HK-2 (cell line): ENCODE data around the gene CNTD1.
"Not testable (repeated sequence)": the region's sequence is repeated elsewhere in the genome, so short reads cannot be mapped to it uniquely, and the experiment has no call there.

ENCODE experiments used
- DNase-seq: peaks from one replicate; pipeline ENCODE4 v3.0.0-alpha.2; 2018; ENCODE audit not compliant: unreplicated experiment

CNTD1 gene, protein sequence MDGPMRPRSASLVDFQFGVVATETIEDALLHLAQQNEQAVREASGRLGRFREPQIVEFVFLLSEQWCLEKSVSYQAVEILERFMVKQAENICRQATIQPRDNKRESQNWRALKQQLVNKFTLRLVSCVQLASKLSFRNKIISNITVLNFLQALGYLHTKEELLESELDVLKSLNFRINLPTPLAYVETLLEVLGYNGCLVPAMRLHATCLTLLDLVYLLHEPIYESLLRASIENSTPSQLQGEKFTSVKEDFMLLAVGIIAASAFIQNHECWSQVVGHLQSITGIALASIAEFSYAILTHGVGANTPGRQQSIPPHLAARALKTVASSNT

DNA sequence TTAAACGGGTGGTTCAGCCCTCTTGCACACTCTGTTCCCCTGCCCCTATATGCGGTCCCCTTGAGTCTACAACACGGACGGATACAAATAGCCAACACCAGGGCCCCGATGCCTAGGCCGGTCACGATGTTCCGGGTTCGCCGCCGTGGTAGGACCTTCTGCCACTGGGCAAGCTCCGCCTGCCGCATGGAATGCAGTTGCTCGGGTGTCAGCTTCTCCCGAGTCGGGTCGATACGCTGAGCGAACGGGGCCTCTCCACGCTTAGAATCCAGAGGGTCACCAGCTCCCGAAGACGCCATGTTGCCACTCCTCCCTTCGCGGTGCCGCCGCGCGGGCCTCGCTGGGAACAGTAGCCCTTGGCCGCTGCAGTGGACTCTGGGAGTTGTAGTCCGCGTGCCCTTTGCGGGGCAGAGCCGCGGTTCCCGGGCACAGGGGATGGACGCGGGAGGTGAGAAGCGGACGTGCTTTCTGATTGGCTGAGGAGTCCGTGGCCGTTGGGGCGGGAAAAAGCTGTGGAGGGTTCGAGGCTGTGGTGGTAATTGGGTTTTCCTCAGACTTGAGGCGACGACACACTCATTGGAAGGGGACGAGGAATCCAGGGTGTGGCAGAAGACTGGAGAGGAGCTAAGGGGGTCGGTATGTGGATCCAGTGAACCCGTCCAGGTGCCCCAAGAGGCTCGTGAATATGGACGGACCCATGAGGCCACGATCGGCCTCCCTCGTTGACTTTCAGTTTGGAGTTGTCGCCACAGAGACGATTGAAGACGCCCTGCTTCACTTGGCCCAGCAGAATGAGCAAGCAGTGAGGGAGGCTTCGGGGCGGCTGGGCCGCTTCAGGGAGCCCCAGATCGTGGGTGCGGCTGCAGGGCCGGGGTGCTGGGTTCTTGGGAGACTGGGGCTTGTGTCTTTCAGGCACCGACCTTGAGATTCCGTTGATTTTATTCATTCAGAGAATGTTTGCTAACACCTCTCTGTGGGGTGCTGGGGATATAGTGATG, at the start of gene CNTD1, which contains the start of gene COA3:
TSS of gene CNTD1 (plus strand) at position 479 of the 998 bp plus-strand sequence. CDS start at position 686, 207 bp downstream.
TSS of gene COA3 (minus strand) at position 322 of the 998 bp plus-strand sequence. CDS start at position 299, 23 bp downstream.
- peak; percentile 88 for DNase-seq

DNA sequence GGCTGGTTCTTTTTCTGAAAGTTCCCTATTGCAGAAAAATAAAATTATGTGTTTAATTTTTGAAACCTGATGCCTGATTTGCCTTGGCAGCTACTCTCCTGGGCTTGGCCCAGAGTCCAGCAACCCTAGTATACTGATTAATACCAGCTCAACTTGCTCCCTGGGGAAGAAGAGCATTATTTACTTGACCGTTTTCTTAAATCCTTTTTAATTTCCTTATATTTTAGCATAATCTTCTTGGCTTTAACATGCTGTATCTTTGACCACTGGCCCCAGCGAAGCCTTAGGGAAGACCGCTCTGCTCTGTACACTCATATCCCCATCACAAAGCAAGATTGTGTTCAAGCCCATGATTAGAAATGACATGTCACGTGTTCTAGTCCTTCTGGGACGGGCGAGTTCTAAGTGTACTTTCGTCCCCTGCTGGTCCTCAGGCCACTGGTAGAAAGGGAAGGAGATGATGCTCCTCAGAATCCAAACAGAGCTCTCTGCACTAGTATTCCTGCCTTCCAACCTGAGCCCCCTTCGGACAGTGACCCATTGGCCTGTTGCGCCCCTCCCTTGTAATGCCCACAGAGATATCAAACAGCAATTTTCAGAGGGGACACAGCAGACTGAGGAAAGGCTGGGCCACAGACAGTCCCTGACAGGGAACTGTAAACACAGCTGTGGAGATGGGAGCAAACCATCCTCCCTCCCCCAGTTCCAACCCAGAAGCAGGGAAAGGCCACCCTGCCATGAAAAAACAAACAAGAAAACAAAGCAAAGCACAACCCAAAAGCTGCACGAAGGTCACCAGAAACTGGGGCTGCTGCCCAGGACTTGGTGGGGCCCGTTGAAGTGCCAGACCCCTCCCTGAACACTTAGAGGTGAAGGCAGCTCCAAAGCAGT, 49.5 kb upstream of the CNTD1 start:
- DNase-seq, result no peak

DNA sequence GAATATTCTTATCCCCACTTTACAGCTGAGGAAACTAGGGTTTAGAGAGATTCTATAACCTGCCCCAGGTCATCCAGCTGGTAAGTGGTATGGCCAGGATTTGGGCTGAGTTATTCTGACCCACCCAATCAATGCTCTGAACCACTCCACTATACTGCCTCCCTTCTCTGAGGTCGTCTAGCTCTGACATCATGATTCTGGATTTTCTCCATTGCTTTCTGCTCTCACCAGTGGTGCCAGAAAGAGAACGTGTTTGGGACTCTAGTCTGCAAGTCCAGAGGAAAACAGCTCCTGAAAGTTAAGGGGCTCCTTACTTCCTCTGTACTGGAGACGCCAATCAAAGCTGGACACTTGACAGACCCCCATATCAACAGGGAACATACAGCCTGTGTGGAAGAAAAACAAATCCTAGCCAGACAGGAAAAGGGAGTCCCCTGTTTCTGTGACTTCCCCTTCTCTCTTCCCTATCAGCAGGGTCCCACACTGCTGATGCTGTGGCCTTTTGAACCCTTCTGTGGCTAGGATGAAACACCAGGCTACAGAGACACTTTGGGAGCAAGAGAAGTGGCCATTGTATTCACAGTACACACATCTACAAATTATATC, 47.8 kb upstream of the CNTD1 start:
- DNase-seq, result no peak

DNA sequence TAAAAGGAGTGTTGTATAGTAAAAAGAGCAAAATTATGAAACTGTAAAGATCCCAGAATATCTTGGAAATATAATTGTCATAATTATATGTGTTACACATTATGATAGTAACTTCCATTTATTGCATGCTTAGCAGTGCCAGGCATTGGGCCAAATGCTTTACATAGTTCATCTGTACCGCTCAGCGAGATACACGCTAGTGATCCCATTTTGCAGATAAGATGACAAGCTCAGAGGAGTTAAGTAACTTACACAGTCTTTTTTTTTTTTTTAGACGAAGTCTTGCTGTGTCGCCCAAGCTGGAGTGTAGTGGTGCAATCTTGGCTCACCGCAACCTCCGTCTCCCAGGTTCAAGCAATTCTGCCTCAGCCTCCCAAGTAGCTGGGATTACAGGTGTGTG, 47.0 kb upstream of the CNTD1 start:
- no peak for DNase-seq

DNA sequence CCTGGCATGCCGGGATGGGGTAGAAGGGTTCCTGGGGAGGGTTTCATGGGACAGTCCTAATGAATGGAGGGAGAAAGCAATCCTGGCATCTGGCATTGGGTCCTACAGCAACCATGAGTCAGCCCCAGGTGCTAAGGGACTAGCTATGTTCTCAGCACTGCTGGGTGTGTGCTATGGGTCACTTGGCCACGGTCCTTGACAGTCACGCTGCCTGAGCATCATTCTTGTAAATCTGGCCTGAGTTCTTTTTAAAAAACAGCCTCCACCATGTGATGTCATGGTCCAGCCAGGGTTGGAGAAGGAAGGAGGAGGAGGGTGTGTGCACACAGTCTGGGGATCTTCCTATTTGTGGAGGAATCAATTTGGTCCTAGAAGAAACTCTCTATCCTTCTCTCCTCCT, 43.9 kb upstream of the CNTD1 start:
- DNase-seq, result peak; percentile 21

DNA sequence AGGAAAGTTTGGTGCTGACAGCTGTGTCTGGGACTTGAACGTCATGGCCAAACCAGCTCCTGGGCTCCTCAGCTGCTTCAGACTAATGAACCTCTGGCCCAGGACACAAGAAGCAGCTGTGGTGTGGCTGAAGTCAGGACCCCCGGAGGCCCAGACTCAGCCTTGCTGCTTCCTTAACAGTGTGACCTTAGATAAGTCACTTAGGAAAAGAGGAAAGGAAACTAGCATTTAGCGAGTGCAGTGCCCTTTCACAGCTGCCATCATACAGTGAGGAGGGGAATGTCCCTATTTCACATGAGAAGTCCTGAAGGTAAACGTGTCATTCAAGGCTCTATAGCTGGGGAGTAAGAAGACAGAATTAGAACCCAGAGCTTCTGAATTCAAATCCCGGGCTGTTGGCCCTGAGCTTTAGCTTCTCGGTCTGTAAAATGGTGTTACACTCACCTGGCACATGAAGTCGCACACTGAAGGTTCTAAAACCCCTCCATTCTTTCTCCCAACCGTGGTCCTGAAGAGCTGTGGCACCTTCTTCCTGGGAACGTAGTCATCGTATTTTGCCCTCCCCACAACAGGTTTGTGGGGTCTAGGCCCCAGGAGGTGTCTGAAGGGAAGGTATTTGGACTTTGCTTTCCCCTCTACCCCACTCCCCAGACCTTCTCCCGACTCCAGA, 38.5 kb upstream of the CNTD1 start:
- DNase-seq, result no peak

DNA sequence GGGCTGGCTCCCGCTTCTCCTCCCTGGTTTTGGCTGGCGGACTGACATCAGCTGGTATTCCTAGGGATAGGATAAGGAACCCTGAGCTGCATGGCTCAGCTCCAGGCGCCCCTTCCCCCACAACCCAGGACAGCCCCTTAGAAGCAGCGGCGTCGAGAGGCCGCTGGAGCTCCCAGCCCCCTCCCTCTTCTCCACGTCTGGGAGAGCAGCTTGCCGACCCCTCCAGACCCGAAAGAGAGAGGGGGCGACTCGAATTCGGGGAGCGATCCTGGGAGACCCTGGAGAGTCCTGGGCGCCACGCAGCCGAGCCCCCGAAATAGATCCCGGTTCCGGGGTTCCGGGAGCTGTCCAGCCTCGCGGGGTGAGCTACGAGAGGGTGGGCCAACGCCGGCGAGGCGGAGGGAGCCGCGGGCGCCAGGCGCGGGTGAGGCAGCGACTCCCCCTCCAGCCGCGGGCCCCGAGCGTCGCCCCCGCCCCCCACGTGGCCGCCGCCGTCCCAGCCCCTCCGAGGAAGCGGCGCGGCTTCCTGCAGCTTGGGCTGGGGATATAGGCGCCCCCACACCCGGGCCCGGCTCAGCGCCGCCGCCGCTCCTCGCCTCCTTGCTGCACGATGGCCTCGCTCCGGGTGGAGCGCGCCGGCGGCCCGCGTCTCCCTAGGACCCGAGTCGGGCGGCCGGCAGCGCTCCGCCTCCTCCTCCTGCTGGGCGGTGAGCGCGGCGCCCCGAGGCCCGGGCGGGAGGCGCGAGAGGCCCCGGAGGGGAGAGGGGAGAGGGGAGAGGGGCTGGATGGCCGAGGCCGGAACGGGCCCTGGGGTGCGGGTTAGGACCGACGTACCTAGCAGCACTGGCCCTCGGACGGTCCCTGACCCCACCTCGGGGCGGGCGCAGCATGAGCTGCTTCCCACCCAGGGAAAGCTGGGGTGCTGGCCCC, 37.7 kb upstream of the CNTD1 start, which contains the start of gene RAMP2:
TSS of gene RAMP2 (plus strand) at position 576 of the 930 bp plus-strand sequence. CDS start at position 611, 35 bp downstream.
- DNase-seq, result no peak

DNA sequence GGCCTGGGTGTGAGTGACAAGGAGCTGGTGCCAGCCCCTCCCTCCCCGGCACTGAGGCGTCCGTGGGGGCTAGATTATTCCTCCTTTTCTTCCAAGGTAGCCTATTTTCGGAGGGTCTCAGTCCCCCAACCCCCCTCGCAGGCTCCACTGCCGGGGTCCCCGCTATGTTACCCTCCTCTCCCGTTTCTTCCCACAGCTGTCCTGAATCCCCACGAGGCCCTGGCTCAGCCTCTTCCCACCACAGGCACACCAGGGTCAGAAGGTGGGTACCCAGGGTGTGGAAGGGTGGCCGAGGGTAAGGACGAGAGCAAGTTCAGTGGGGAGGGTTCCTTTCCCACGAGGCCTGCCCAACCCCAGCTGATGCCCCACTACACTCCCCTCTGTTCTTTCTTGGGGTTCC, 37.0 kb upstream of the CNTD1 start:
- no peak for DNase-seq

DNA sequence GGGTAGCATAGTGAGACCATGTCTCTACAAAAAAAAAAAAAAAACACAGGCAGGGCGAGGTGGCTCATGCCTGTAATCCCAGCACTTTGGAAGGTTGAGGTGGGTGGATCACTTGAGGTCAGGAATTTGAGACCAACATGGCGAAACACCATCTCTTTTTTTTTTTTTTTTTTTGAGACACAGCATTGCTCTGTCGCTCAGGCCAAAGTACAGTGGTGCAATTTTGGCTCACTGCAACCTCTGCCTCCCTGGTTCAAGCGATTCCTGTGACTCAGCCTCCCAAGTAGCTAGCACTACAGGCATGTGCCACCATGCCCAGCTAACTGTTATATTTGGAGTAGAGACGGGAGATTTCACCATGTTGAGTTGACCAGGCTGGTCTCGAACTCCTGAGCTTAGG, 32.5 kb upstream of the CNTD1 start:
- DNase-seq, result no peak

DNA sequence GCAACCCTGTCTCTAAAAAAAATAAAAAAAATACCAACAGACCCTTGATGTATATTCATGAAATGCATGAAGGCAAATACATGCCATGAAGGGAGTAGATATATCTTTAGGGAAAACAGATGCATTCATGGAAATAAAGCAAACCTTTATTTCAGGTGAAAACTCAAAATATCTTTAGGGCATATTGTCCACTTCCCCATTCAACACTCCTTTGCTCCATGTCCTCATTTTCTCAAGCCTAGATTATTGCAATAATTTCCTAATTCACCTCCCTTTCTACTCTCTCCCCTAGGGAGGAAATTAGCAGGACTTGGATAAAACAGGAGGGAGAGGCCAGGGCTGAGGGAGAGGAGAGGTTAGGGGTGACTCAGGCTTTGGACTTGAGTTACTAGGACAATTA, 31.1 kb upstream of the CNTD1 start:
- DNase-seq, result no peak

DNA sequence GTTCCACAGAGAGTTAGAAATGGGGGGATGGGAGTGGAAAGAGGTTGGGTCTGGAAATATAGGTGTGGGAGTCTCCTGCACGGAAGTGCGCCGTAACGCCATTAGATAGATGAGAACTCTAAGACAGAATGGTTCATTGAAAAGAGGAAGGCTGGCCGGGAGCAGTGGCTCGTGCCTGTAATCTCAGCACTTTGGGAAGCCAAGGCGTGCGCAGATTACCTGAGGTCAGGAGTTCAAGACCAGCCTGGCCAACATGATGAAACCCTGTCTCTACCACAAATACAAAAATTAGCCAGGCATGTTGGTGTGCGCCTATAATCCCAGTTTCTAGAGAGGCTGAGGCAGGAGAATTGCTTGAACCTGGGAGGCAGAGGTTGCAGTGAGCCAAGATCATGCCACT, 30.7 kb upstream of the CNTD1 start:
- not testable (repeated sequence) for DNase-seq

DNA sequence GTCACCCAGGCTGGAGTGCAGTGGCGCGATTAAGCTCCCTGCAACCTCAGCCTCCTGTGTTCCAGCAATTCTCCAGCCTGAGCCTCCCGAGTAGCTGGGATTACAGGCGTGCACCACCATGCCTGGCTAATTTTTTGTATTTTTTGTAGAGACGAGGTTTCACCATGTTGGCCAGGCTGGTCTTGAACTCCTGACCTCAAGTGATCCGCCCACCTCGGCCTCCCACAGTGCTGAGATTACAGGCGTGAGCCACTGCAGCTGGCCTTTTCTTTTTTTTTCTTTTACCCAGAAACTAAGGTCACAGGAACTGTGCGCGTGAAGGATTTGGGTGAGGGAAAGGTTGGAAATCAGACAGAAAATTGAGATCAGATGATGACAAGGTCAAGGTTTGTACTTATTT, 28.7 kb upstream of the CNTD1 start:
- not testable (repeated sequence) for DNase-seq

DNA sequence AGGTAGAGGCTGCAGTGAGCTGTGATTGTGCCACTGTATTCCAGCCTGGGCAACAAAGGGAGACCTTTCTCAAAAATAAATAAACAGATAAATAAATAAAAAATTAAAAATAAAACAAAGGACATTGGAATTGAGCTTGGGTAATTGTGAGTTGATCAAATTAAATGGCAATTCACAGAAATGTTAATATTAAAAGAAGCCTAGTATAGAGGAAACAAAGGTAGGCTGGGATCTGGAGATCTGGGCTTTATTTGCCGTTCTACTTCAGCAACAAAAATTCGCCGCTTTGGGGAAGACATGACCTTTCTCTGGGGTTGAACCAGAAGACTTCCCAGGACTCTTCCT, 25.7 kb upstream of the CNTD1 start:
- no peak for DNase-seq

DNA sequence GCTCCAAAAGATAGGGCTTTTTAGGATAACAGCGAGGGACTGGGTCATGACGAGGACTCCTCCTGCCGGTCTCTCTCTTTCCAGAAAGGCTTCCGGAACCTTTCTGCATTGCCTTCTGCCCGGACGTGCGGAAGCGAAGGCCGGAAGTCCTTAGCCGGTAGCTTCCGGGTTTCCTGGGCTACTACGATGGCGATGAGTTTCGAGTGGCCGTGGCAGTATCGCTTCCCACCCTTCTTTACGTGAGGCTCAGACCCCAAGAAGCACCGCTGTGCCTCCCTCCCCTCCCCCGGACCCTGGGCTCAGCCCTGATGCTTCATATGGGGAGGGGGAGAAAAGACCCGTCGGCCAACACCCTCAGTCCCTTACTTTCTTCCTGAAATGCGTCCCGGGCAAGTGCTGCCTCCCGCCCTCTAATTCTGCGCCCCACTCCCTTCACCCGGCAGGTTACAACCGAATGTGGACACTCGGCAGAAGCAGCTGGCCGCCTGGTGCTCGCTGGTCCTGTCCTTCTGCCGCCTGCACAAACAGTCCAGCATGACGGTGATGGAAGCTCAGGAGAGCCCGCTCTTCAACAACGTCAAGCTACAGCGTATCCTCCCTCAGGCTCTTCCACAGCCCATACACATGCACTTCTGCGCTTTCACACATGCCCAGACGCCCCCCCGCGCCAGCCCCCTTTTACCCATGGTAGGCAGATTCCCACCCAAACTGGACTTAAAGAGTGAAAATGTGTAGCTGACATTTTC, 25.2 kb upstream of the CNTD1 start, which contains the start of gene VPS25:
TSS of gene VPS25 (plus strand) at position 160 of the 746 bp plus-strand sequence. CDS start at position 187, 27 bp downstream.
- DNase-seq, result peak; percentile 80

DNA sequence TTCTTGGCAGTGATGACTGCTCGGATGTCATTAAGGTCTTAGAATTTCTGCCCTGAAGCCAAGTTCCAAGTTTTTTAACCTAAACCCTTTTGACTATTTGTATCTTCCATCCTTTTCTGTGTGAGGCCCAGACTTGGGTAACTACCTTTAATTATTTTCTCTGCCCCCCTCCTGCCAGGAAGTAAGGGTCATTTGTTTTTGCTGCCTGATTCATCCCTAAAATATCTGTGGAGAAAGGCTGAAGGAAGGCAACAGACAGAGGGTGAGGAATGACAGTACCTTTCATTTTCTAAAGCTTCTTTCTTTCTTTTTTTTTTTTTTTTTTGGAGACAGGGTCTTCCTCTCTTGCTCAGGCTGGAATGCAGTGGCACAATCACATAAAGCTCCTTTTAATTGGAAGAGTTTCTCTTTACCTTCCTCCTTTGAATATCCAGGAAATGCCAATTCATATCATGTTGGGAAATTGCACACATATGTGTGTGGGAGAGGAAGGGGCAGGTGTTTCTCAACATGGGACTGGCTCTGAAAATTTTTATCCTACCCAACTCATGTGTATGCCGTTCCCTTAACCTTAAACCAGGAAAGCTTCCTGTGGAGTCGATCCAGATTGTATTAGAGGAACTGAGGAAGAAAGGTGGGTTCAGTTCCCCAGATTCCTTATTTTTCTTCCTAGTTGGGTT, 24.5 kb upstream of the CNTD1 start:
- no peak for DNase-seq

DNA sequence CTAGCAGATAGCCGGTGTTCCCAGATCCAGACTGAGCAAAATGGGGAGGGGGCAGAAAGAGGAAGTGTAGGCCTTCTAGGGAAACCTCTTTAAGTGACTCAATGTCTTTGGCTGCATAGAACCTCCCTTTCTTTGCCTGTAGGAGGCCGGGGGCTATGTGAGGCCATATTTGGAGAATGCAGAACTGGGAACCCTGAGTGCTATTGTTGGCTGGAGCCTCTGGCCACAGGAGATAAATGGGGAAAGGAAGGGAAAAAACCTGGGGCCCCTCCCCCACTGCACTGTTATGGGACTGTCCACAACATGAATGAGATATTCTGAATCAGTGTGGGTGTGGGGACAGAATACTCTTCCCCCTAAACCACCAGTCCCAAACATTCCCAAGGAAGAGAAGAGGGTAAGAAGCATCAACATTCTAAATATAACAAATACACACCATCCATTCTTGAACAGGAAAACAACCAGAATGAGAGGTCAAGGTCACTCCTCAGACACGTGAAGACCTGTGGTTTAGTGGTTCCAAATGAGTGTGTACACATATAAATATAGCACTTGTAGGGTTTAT, 23.0 kb upstream of the CNTD1 start:
- DNase-seq, result peak; percentile 65

DNA sequence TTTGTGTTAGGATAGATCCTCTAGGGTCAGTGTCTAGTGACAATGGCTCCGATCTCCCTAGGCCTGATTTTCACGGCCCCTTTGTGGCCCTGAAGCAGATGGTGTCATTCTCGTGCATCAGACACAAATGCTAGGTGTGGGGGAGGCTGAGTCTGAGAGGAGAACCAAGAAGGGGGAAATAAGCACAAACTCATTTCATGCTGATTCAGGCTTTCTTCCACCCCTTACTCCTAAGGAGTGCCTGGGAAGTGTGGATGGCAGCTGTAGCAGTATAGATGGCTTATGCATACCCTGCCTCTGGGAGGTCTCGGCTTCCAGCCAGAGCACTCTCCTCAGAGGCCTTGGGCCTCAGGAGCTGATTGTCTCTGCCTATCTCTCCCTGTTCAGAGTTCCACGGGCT, 20.1 kb upstream of the CNTD1 start:
- no peak for DNase-seq
